T-helper 2 cell treated with Interferon-gamma antibody and Interleukin-4, amounts not matched to agents 100 ng/mL and 5 ng/mL, for 36 hours (primary cell): ENCODE data around the gene ABCA4. TPM values are rescaled to one million over a fixed set of nuclear protein-coding genes. Genes with fewer than 3 reads are reported as not detected.

Experiments used
- intact Hi-C: fragments of 100-400 bp; cut with micrococcal nuclease; formaldehyde crosslinking; loops from one replicate; pipeline ENCODE4 v1.15.1; 2023
- total RNA-seq: library from RNA; stranded (reverse); gene quantifications from 2 replicates; pipeline ENCODE4 v1.2.3, GENCODE V29; 2022

The ABCA4 gene
- total RNA-seq, 1 donor from 2014 or later: not detected

DNA sequence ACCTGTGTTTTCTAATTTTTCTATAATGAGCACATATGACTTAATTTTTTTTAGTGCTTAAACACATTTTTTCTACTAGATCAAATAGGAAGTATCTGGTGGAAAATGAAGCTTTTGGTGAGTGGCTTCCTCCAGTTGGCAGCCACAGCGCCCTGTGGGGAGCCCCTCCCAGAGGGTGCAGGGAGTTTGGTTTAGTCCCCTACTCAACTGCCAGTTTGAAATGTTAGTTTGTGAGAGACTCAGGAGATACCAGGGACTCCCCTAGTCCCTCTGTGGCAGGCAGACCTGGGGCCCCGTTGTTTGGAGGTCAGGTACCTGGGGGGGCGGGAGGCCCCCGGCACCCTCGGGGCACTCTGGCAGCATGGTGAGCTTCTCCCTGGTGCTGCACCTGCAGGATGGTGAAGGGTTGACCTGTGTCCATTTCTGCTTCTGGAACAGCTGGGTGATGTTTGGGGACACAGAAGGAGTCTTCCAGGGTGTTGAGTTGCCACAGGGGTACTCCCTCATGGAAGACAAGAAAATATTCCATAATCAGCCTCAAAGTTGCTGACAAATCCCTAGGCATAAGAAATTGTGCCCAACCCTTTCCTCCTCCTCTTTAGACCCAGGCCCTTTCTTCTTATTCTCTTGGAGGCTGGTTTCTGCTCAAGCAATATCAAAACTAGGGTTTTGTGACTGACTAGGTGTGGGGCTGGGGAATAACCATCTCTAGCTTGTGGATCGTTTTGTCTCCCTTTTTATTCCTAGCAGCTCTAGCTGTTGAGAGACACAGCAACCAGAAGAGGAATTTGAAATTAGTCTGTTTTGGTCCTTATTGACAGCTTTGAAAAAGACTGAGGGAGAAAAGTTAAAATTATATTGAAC is 91.6 kb downstream of the ABCA4 start:
- intact Hi-C loops: no loop called here

DNA sequence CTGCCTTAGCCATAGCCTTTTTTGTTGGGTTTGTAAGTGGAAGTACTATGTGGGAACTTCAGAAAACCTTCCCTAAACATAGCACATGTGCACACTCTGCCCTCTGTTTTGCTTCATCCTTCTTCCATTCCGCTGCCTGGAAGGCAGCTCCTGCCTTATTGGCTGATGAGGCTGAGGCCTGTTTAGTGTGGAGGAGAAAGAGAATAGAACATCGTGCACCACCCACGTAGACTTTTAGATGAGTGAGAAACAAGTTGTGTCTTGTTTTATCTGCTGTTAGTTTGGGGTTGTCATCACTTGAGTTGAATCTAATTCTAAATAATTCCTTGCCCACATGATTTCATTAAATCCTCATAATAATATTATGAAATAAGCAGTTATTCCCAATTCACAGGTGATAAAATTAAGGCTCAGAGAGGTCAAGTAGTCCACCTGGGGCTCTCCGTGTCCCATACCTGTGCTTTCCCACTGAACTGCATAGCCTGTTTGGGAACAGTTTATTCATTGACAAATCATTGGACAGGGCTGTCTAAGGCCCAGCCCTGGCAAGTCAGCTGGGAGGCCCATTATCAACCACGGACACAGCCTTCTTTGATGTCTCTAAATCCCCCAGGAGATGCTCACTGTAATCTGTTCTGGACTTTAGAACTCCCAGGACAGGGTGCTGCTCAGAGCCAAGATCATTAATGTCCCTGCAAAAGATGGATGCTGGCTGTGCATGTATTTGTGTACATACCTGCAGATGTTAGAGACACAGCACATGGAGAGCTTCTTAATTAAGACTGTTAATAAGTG is 93.0 kb downstream of the ABCA4 start:
- intact Hi-C loops: no loop called here

DNA sequence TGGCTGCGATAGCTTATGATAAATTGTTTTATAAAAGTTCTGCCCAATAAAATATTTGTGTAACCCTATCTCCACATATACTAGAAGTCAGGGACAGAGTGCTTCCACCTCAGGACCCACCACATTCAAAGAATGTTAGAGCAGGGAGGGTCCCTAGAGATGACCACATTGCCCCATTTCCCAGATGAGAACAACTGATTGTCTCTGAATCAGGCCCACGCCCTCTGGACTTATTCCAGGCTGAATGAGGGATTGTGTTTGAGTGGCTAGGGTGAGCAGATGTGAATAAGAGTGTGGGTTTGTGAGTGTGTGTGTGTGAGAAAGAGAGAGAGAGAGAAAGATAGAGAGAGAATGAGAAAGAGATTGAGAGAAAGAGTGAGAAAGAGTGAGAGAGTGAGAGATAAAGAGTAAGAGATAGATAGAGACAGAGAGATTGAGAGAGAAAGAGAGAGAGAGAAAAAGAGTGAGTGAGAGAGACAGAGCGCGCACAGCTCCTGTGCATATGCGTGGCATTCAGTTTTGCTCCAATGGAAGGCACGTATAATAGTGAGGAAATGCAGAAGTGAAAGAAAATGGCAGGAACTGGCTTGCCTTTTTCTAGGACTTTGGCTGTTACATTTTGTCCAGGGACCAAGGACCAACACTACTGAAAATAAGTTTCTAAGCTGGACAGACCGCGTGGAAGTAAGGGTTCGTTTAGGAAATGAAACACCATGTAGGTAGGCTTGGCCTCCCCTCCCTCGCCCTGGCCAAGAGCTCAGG is 94.1 kb downstream of the ABCA4 start:
- intact Hi-C loops: no loop called here

DNA sequence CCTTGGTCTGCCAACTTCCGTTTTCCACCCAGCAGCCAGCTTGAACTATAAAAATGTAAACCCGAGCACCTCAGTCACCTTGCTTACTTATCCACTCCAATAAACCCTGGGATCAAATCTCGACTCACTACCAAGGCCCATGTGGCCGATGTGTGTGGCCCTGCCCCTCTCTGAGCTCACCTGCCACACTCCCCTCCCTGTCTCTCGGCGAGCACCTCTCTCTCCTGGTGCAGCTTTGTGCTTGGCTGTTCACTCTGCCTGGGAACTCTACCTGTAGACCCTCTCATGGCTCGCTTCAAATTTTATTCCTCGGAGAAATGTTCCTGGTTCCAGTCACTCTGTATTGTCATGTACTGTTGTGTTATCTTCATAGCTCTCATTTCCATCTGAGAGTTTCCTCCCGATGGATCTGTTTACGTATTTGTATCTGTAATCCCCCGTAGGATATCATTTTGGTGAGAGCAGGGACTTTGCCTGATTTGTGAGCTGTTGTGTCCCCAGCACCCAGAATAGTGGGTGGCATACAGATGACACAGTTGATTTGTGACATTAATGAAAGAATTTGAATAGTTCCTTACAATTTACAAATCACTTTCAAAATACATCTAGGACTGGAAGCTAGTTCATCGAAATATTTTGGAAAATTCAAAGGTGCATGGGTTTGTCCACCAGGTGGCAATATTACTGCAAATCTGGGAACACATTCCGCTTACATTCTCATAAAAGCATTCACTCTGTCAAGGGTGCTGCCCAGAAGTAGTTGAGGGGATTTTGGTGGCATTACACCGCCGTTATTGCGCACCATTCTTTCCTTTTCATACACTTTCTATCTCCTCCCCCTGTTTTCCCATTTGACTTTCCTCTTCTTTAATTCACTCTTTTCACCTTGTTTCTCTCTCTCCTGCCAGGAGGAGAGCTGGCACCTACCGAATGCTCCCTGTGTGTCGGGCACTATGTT is 95.3 kb downstream of the ABCA4 start:
- intact Hi-C loops: no loop called here

DNA sequence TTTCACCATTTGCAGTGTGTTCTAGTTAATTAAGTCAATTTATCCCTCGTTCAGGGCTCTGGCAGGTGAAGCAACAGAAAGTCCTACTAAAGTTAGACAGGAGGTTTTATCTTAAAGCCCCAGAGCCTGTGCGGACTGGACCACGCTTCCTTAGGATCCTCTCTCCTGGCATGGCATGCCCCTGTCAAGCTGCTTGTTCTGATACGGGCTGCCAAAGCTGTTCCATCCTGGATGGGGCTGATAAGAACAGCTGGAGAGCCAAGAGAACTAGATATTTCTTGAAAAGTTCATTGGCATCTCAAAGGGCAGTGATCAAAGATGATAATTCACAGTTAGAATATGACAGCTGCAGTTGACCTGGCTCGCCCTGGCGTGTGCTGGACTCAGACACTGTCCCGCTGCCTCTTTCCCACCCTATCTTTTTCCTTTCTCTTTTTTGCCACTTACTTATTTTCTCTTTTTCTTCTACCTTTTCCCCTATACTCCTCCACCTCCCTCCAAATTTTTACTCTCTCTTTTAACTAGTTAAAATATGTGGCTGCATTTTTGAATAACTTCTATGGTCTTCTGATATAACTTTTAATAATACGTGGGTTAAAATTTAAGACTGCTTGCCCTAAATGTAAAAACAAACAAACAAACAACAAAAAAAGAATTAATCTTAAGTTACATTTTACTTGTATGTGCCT is 96.7 kb downstream of the ABCA4 start:
- intact Hi-C loops: no loop called here

DNA sequence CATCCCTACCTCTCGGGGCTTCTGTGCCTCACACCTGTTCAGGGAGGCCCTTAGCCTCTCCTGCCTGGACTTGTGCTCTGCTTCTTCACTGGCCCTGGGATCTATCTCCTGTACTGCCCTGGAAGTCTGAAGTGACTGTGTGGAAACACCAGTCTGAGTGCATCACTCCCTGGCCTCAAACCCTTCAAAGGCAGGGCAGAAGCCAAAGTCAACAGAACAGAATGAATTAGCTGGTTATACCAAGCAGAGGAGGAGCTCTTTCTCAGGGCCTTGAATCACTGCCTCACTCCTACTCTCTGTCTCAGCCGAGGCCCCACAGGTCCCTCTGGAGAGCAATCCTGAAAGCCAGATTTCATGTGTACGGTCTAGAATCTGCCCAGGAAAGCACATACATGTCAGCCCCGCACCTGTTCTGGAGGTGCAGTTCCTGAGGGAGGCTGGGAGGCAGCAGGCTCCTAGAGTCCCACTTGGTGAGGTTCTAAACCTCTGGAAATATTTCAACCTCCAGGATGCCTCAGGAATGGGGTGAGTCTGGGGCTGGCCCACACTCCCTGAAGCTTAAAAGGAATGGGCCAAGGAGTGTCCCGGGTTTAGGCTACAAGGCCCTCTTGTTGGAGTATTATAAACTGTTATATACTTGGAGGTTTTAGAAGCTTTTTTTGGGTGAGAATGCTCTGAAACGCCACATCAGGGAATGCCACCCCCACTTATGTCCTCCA is 98.3 kb downstream of the ABCA4 start:
- intact Hi-C loops: no loop called here

DNA sequence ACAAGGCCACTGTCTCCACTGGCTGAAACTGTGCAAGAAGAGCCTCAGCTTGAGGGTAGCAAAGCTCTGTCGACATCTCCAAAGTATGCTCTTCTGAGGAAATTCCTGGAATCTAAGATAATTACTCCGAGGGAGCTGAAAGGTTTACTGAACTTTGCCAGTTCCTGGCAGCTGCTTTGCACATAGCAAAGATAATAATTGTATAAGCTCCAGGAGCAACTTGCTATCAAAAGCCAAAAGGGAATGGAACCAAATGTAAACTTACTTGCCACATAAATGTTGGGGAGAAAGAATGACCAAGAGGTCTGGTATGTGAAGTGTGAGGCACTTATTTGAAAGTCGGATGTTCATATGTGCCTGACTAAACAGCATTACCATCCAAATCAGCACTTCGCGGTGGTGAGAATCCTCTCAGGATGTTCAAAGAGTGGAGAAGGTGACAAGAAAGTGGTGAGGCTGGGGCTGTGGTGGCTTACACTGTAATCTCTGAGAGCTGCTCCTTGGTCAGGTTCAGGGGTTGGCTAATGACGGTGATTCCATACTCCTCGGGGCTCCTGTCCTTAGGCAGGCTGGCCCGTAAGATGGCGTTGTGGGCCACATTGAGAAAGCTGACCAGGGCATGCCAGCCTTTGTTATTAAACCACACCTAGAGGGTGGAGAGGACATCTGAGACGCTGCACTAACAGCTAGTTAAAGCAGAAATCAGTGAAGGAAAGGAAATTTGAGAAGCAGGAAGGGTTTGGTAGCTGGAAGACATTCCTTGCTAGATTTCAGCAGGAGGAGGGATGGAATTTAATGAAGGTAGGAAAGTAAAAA is 100.0 kb downstream of the ABCA4 start:
- intact Hi-C loops: no loop called here

DNA sequence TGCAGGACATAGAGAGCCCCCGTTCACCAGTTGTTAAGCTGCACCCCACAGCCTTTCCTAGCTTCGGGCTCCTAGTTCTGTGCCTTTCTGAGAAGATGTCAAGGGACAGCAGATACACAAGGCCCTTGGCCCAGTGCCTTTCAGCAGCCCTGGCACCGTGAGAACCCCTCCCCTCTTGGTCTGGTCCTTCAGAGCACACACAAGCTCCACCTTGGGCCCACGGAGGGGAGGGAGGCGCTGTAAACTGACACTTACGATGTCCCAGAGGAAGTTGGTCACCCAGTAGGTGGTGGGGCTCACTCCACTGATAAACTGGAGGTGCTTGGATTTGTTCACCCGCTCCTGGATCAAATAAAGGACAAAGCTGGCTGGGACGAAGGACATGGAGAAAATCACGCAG is 101.6 kb downstream of the ABCA4 start:
- intact Hi-C loops: no loop called here

DNA sequence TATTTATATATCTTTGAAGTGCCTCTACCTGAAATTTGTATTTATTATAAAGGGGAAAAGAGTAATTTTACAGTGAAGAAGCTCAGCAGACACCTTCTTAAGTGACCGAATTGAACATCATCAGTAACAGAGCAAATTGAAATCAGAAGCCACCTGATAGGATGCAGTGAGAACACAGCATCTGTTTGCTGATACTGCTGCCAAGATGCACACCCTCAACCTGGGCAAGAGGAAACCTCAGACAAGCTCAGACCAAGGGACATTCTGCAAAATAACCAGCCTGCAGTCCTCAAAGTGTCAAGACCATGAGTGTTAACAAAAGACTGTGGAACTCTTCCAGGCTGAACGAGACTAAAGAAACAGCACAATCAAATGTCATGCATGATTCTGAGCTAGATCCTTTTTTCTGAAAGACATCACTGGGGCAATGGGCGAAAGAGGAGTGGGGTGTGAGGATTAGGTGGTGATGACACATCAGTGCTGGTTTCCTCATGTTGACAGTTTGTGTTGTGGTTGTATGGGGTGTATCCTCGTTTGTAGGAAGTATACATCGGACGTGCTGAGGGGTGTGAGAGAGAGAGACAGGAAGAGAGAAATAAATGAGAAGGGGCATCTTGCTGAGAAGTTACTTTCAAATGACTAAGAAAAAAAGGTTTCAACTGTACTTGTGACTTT is 103.7 kb downstream of the ABCA4 start:
- intact Hi-C loops: loop anchor here (1.0 kb wide), 1 partner anchor 401 kb away; the partner anchor contains the start of gene ABCD3

DNA sequence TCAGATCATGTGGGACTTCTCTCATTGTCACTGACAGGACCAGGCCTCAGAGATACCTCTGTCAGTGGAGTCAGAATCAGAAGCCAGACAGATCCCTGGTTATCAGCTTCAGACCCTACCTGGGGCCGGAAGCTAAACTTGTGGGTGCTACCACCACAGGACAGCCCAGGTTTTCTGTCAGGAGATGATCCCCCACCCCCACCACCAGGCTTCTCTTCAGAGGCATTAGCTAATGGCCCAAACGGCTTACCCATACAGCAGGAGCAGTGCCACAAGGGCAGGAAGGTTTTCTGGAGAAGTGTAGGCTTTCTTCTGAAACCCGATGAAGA is 105.5 kb downstream of the ABCA4 start:
- intact Hi-C loops: no loop called here

DNA sequence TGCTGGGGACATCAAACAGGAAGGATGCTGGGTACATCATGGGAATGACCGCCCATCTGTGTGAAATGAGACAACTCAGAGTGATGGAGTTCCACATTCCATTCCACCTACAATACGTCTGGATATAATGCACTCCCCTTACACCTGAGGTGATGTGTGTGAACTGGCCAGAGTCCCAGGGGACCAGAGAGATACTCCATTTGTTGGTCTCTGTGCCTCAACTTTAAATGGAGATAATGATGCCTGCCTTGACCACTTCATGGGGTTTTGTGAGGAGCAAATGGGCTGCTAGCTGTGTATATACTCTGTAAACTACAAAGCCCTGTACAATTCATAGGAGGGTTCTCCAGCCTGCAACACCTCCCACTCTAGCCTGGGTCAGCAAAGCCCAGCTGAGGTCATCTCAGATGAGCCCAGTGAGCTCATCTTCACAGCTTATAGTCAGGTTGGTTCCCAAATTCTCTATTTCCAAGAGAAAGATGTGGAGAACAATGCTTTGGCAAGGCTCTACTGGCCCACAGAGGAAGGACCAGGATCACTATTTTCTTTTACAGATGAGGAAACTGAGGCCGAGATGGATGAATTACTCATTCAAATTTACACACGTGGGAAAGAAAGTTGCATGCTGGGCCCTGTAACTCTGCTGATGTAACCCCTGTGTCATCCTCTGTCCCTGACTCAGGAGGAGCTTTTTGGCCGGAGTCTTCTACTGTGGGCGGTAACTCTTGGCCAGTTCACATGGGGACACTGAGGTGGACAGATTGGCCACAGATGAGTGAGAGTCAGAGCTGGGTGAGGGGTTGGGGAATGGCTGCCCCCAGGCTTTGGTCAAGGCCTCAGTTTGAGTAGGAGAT is 106.1 kb downstream of the ABCA4 start:
- intact Hi-C loops: no loop called here

DNA sequence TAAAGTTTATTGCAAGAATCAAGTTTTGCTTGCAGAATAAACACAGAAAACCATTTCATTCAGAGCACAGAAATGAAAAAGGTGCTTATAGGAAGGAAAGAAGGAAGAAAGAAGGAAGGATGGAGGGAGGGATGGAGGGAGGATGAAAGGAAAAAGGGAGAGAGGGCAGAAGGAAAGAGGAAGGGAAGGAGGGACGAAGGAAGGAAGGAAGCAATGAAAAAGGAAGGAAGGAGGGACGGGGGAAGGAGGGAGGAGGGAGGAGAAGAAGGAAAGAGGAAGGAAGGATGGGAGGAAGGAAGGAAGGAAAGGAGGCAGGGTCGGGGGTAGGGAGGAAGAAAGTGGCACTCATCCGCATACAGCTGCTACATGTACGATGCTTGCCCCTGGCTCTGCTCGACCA is 106.9 kb downstream of the ABCA4 start:
- intact Hi-C loops: no loop called here

DNA sequence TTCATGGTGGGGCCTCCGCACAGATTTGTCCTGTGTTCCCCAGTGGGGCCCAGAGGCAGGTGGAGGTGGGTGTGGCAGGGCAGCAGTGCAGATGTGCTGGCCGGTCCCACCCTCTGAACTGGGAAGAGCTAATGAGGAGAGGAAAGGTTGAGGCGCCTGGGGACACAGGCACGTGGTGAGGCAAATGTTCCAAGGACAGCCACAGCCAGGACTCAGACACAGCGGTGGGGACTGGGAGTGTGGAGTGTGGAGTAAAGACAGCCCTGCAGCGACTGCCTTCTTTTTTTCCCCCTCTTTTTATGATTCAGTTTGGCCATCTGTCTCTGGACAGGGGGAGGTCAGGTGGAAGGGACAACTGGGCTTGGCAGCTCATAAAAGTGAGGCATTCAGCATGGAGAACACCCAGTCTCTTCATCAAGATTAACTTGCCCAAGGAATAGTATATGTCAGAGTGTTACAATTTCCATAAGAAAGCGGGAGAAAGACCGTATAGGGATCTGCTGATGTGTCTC is 107.5 kb downstream of the ABCA4 start:
- intact Hi-C loops: no loop called here

DNA sequence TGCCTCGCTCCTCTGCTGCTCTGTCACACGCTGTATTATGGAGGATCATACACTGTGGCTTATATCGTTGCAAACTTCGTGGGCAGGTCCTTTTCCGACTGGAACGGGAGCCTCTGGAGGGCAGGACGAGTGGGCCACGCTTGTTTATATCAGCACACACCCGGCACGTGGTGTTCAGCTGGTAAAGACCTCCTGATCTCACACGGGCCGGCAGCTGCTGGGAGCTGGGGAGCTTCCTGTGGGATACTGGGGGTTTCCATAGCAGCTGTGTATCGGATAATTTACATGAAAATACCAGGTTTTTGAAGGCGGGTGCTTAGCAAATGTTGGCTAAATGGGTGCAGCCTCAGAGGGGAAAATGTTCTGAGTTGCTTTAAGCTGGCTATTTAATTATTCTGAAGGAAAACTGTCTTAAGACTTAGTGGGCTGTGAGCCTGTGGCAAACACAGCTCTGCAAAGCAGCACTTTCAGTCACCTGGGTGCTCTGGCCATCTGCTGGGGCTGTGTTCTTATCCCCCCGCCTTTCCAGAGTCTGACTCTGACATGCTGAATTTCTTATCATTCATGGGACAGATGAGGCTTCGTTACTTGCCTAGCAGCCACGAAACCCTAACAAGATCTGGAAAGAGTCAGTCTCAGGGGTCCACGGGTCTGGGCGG is 108.1 kb downstream of the ABCA4 start:
- intact Hi-C loops: no loop called here

DNA sequence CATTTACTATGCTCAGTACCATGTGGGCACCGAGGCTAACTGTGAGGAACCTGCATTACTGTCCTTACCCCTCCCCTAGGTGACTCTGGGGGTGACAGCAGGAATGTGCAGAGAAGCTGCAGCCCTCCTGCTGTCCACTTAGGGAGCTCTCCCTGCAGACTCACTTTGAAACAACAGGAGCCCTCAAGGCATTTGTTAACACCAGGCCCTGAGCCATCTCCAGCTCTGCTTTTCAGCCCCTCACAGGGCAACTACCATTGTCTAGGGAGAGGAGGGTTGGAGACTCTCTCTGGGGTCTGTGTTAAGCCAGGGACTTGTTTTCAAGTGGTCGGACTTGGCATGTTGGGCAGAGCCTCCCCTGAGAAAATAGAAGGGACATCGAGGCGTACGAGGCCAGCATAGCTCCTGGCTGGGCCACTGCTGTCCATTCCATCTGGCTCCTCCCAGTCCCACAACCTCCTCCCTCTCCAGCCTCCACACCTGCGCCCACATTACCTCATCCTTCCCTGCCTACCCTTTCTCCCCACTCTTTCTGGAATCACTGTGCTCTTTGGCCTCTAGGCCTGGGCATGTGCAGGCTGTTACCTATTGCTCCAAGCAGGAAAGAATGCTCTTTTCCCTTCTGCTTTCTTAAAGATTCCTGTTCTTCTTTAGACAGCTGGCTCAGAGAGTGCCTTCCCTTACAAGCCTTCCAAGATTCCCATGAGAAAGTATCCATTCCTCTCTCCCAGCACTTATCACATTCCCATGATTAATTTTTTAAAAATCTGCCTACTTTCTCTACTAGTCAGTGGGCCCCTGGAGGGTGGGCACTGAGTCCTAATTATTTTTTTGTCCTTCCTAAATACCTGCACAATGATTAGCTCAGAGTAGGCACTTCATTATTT is 109.0 kb downstream of the ABCA4 start:
- intact Hi-C loops: no loop called here
